ENCODE measurements around the gene CRB2.

Gene CRB2

DNA sequence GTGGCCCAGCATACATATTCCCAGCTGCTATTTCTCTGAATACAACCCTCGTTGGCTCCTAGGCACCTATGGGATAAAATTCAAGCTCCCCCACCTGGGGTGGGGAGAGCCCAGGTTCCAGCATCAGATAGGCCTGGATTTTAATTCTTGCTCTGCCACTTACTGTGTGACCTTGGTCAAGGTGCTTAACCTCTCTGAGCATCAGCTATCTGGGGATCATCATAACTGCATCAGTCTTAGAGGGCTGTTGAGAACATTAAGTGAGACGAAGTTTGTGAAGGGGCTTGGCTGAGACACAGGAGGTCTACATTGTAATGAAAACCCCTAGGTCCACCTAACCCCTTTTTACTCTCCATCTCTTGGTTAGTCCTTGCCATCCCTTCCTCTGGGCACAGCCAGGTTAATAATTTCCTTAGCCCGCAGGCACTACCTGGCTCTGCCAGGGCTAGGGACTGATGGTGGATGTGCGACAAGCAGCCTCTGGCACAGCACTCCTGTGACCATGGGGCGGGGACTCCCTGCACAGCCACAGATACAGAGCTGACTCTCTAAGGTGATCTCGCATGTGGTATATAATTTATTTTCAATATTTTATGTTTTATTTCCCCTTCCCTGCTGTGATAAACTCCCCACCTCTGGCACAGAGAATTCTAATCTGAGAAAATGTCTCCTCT, 68.7 kb downstream of the CRB2 start:
- DNase-seq = no peak

DNA sequence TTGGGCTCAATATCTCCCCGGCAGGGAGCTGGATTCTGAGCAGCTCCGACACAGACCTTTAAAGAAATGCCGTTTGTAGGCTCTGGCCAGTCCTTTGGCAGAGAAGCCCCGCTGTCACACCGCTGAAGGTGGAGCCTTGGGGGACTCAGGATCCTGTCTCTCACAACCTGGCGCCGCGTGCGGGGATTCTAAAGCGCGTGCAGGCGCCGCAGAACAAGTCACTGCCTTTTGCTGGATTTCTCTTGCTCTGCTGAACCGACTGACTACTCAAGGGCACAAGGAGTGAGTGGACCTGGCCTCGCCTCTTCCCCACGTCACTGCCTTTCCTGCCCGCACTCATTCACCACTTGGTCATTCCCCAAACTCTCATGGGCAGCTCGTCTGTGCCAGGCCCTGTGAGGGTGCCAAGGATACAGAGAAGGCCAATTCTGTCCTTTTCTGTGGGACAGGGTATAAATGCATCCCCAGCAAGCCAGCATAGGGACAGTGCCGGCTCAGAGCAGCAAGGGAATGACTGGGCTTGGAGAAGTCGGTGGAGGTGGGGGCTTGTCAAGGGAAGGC, 69.3 kb downstream of the CRB2 start:
- no peak for DNase-seq

DNA sequence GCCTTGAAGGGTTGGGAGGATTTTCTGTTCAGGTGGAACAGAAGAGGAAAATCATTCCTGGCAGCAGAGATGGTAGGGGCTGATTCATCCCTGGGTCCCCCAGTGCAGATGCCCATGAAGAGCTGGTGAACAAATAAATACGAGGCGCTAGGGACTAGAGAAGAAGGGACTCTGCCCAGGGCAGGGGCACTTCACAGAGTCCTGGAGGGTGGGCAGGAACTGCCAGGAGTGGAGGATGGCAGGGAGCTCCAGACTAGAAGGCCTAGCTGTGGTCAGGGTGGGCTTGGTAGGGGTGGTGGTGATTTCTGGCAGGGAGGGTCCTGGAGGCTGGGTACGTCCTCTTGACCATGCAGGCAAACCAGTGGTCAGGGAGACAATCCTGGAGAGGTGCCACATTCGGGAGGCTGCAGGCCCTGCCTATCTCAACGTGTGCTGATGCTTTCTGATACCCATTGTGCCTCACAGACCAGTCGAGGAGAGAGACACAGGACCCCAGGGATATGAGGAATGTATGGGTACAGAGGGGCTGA, 69.9 kb downstream of the CRB2 start:
- no peak for DNase-seq

DNA sequence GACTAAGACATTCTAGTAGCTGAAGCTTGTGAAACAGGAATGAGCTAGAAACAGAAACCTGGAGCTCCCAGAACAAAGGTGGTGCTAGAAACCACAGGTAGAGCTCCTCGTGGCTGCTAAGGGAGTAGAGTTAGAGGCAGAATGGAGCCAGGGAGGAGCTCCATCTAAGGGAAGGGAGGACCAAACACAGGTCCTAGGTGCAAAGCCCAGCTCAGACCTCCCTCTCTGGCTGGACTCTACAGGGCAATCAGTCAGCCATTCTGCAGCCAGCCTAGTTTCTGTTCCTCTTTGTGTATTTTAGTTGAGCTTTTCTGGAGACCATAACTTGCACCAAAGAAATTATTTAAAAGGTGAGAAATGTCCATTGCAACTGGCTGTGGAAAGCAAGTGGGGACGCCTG, 70.4 kb downstream of the CRB2 start:
- DNase-seq = no peak
